RPMI8226 (cell line): ENCODE data around the gene CCDC201.
"Not testable (repeated sequence)": the region's sequence is repeated elsewhere in the genome, so short reads cannot be mapped to it uniquely, and the experiment has no call there.

ENCODE experiments used
- DNase-seq: peaks from one replicate; pipeline ENCODE4 v3.0.0-alpha.2; 2015

Gene CCDC201

DNA sequence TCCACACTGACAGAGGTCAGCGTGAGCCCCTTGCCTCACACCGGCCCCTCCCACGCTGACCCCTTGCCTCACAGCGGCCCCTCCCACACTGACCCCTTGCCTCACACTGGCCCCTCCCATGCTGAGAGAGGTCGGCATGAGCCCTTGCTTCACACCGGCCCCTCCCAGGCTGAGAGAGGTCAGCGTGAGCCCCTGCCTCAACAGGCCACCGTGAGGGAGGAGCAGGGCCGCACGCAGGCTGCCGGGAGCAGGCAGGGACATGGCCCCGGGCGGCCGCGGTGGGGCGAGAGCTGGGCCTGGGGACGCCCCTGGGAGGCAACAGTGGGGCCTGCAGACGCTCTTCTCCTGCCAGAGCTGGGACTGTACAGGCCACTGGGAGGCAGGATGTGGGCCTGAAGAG lies 59.1 kb downstream of the CCDC201 start:
- not testable (repeated sequence) for DNase-seq

DNA sequence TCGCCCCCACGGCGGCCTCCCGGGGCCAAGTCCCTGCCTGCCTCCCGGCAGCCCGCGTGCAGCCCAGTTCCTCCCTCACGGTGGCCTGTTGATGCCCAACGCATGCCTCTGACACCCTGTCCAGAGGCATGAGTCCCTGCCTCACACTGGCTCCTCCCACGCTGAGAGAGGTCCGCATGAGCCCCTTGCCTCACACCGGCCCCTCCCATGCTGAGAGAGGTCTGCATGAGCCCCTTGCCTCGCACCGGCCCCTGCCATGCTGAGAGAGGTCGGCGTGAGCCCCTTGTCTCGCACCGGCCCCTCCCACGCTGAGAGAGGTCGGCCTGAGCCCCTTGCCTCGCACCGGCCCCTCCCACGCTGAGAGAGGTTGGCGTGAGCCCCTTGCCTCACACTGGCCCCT lies 59.9 kb downstream of the CCDC201 start:
- no peak for DNase-seq

DNA sequence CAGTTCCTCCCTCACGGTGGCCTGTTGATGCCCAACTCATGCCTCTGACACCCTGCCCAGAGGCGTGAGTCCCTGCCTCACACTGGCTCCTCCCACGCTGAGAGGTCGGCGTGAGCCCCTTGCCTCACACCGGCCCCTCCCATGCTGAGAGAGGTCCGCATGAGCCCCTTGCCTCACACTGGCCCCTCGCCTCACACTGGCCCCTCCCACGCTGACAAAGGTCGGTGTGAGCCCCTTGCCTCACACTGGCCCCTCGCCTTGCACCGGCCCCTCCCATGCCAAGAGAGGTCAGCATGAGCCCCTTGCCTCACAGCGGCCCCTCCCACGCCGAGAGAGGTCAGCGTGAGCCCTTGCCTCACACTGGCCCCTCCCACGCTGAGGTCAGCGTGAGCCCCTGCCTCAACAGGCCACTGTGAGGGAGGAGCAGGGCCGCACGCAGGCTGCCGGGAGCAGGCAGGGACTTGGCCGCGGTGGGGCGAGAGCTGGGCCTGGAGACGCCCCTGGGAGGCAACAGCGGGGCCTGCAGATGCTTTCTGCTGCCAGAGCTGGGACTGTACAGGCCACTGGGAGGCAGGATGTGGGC lies 61.1 kb downstream of the CCDC201 start:
- not testable (repeated sequence) for DNase-seq

DNA sequence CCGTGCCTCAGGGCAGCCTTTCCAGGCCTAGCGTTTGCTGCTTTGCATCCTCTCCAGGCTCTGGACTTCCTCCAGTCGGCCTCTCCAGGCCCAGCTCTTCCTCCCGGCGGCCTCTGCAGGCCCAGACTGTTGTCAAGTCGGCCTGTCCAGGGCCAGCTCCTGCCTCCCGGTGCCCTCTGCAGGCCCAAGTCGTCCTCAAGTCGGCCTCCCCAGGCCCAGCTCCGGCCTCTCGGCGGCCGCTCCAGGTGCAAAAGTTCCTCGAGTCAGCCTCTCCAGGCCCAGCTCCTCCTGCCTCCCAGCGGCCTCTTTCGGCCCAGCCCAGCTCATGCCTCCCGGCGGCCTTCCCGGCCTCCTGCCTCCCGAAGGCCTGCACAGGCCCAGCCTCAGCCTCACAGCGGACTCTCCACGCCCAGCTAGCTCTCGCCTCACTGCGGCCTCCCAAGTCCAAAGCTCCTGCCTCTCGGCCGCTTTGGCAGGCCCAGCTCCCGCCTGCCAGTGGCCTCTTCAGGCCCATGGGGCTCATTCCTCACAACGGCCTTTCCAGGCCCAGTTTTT lies 62.4 kb downstream of the CCDC201 start:
- DNase-seq, result not testable (repeated sequence)
